Fibroblast of lung (primary cell): ENCODE data around the gene RNF112. TPM values are rescaled to one million over a fixed set of nuclear protein-coding genes. Genes with fewer than 3 reads are reported as not detected.
A peak's percentile ranks its signal among the peaks of the same experiment; 100 is the strongest.

ENCODE experiments used
- DNase-seq, 2 donors: peaks; one replicate each; pipeline versions ENCODE4 v3.0.0 to v3.0.0-alpha.2; 2010; ENCODE audit warnings: low read depth in 2 of 2
- H2AFZ ChIP-seq: 2 replicates; pipeline ENCODE4 v1.5.1; 2012; ENCODE audit warnings: low read length, control low read depth, inconsistent platforms
- H3K27ac ChIP-seq: 2 replicates; pipeline ENCODE4 v1.5.1; 2011; ENCODE audit warnings: low read length, control low read depth; ENCODE audit not compliant: insufficient read depth
- H3K27me3 ChIP-seq: 2 replicates; pipeline ENCODE4 v1.5.1; 2011; ENCODE audit warnings: mild to moderate bottlenecking, low read length; ENCODE audit not compliant: control insufficient read depth, insufficient read depth
- H3K36me3 ChIP-seq: 2 replicates; pipeline ENCODE4 v1.5.1; 2011; ENCODE audit warnings: low read length; ENCODE audit not compliant: control insufficient read depth, insufficient read depth
- H3K4me1 ChIP-seq: 2 replicates; pipeline ENCODE4 v1.5.1; 2011; ENCODE audit warnings: low read length; ENCODE audit not compliant: control insufficient read depth, insufficient read depth; ENCODE audit errors: extremely low read depth
- H3K4me2 ChIP-seq: 2 replicates; pipeline ENCODE4 v1.5.1; 2011; ENCODE audit warnings: low read length, control low read depth; ENCODE audit not compliant: insufficient read depth; ENCODE audit errors: extremely low read depth
- H3K4me3 ChIP-seq, 4 experiments: fragments of 200-600 bp in 1 of 4; sonication (generic) in 1 of 4; replicated peaks in 1 of 4; 2 replicates each; pipeline ENCODE4 v1.5.1; 2011 to 2016; ENCODE audit warnings: low read length in 4 of 4, low read depth in 3 of 4, mild to moderate bottlenecking in 3 of 4, control low read depth in 2 of 4, inconsistent platforms in 1 of 4, mixed read lengths in 1 of 4; ENCODE audit not compliant: insufficient read depth in 1 of 4; ENCODE audit errors: control extremely low read depth in 1 of 4
- H3K79me2 ChIP-seq: 2 replicates; pipeline ENCODE4 v1.5.1; 2012; ENCODE audit warnings: mild to moderate bottlenecking, low read length, inconsistent platforms; ENCODE audit not compliant: control insufficient read depth, insufficient read depth
- H3K9ac ChIP-seq: 2 replicates; pipeline ENCODE4 v1.5.1; 2011; ENCODE audit warnings: mild to moderate bottlenecking, low read length, control low read depth; ENCODE audit not compliant: insufficient read depth
- H3K9me3 ChIP-seq: 2 replicates; pipeline ENCODE4 v1.5.1; 2012; ENCODE audit warnings: low read depth, low read length; ENCODE audit not compliant: control insufficient read depth, insufficient read depth
- H4K20me1 ChIP-seq: 2 replicates; pipeline ENCODE4 v1.5.1; 2011; ENCODE audit warnings: low read length; ENCODE audit not compliant: control insufficient read depth, insufficient read depth; ENCODE audit errors: extremely low read depth
- CTCF ChIP-seq, 2 donors: IDR thresholded peaks in 1 of 2; conservative IDR thresholded peaks in 1 of 2; 1 replicate in 1 of 2; 2 replicates in 1 of 2; pipeline ENCODE4 v1.5.1; 2011 to 2012; ENCODE audit warnings: low read length in 2 of 2, control low read depth in 1 of 2, inconsistent platforms in 1 of 2, low read depth in 1 of 2, mild to moderate bottlenecking in 1 of 2
- EZH2 ChIP-seq: IDR thresholded peaks from 2 replicates; pipeline ENCODE4 v1.5.1; 2012; ENCODE audit warnings: low read length, control low read depth, mild to moderate bottlenecking; ENCODE audit errors: missing control alignments
- polyA plus RNA-seq, 2 donors: library from polyadenylated mRNA; depleted of rRNA in 1 of 2; stranded (reverse) in 1 of 2; unstranded in 1 of 2; fragments of >200 nt; gene quantifications; 2 replicates each; pipeline ENCODE4 v1.2.1, GENCODE V29; 2011 to 2012; ENCODE audit warnings: missing spikeins in 1 of 2
- total RNA-seq: library from RNA; depleted of rRNA; stranded (reverse); fragments of >200 nt; gene quantifications from 2 replicates; pipeline ENCODE4 v1.2.1, GENCODE V29; 2014

RNF112 gene
- total and polyA plus RNA-seq, 2 donors (not counting 1 experiment from before 2014, with no cell fraction given) = 1.5 to 21.5 TPM

GRCh38 chr17:19384723-19385391 is 26.2 kb upstream of the RNF112 start:
- peak overlapping the region in 2 of 4 experiments; percentile 56 to 68 for H3K4me3 ChIP-seq
- no peaks in the 10 kb centered on the region for H3K9me3 ChIP-seq
- no peaks in the 10 kb centered on the region for H3K27me3 ChIP-seq
- H3K79me2 ChIP-seq = peaks cover 7% of the 10 kb centered on the region
- H3K9ac ChIP-seq = no peak overlapping the region
- H2AFZ ChIP-seq = no peak overlapping the region
- peak; percentile 70 to 99 for DNase-seq
- H3K4me2 ChIP-seq = peak overlapping the region; percentile 52
- H4K20me1 ChIP-seq = no peaks in the 10 kb centered on the region
- TF ChIP-seq CTCF (conservative IDR thresholded peaks at IDR 0.05 in 1 of 2, IDR thresholded peaks at IDR 0.05 in 1 of 2; ENCODE audit: low read depth in 1 of 2, low read length in 2 of 2) = no peak
- no peak for TF ChIP-seq EZH2
- H3K4me1 ChIP-seq = peaks cover 52% of the 10 kb centered on the region
- peak overlapping the region; percentile 59 for H3K27ac ChIP-seq
- H3K36me3 ChIP-seq = peaks cover 33% of the 10 kb centered on the region

GRCh38 chr17:19385521-19385983 is 25.5 kb upstream of the RNF112 start:
- H3K4me3 ChIP-seq = peak overlapping the region in 2 of 4 experiments; percentile 56 to 68
- peak overlapping the region; percentile 1 for H3K4me2 ChIP-seq
- H3K79me2 ChIP-seq = peaks cover 3% of the 10 kb centered on the region
- H3K9me3 ChIP-seq = no peaks in the 10 kb centered on the region
- peak overlapping the region; percentile 90 for H3K27ac ChIP-seq
- no peaks in the 10 kb centered on the region for H3K27me3 ChIP-seq
- H3K4me1 ChIP-seq = peaks cover 51% of the 10 kb centered on the region
- H2AFZ ChIP-seq = no peak overlapping the region
- H4K20me1 ChIP-seq = no peaks in the 10 kb centered on the region
- H3K36me3 ChIP-seq = peaks cover 30% of the 10 kb centered on the region
- TF ChIP-seq CTCF (conservative IDR thresholded peaks at IDR 0.05 in 1 of 2, IDR thresholded peaks at IDR 0.05 in 1 of 2; ENCODE audit: low read depth in 1 of 2, low read length in 2 of 2) (no peak), EZH2 (no peak)
- no peak for DNase-seq
- no peak overlapping the region for H3K9ac ChIP-seq

- Histone ChIP-seq H3K4me2 (peak overlapping the region; percentile 89), H3K36me3 (peaks cover 23% of the 10 kb centered on the region), H4K20me1 (no peaks in the 10 kb centered on the region), H3K4me3 (peak overlapping the region; percentile 24 to 68 (median 52)), H3K9me3 (no peaks in the 10 kb centered on the region), H3K4me1 (peaks cover 49% of the 10 kb centered on the region), H2AFZ (no peak overlapping the region), H3K79me2 (no peaks in the 10 kb centered on the region), H3K27ac (peak overlapping the region; percentile 90), H3K9ac (peak overlapping the region; percentile 55), H3K27me3 (no peaks in the 10 kb centered on the region)
- DNase-seq = peak; percentile 82 to 92
- no peak for TF ChIP-seq CTCF (conservative IDR thresholded peaks at IDR 0.05 in 1 of 2, IDR thresholded peaks at IDR 0.05 in 1 of 2; ENCODE audit: low read depth in 1 of 2, low read length in 2 of 2)
These were observed 24.7 kb upstream of the RNF112 start for GRCh38 chr17:19386051-19386929.
